GM12864 (cell line): Measurements from ENCODE around the gene FXYD6.

Experiments used
- DNase-seq: peaks from one replicate; pipeline ENCODE4 v3.0.0-alpha.2; 2011; ENCODE audit warnings: low read depth
- H3K4me3 ChIP-seq: 2 replicates; pipeline ENCODE4 v1.5.1; 2011; ENCODE audit warnings: mild to moderate bottlenecking, low read depth, low read length, control low read depth
- CTCF ChIP-seq: IDR thresholded peaks from 2 replicates; pipeline ENCODE4 v1.5.1; 2011; ENCODE audit warnings: low read depth, mild to moderate bottlenecking, moderate library complexity, low read length, control low read depth, inconsistent platforms; ENCODE audit errors: missing control alignments

The FXYD6 gene

GRCh38 chr11:117879516-117880480, 3.3 kb upstream of the FXYD6 start:
- no peak overlapping the region for H3K4me3 ChIP-seq
- DNase-seq: no peak
- no peak for TF ChIP-seq CTCF

GRCh38 chr11:117878939-117879475, 2.5 kb upstream of the FXYD6 start:
- H3K4me3 ChIP-seq: no peak overlapping the region
- TF ChIP-seq CTCF: no peak
- no peak for DNase-seq

GRCh38 chr11:117878314-117878938, 2.0 kb upstream of the FXYD6 start:
- TF ChIP-seq CTCF: no peak
- DNase-seq: no peak
- H3K4me3 ChIP-seq: no peak overlapping the region

- no peak for DNase-seq
- no peak overlapping the region for H3K4me3 ChIP-seq
- TF ChIP-seq CTCF: no peak
These were observed 794 bp upstream of the FXYD6 start for GRCh38 chr11:117877120-117877784.

- no peak overlapping the region for H3K4me3 ChIP-seq
- TF ChIP-seq CTCF: no peak
- DNase-seq: no peak
These were observed 458 bp downstream of the FXYD6 start for GRCh38 chr11:117876059-117876340.

- no peak for DNase-seq
- TF ChIP-seq CTCF: no peak
- H3K4me3 ChIP-seq: no peak overlapping the region
These were observed 938 bp downstream of the FXYD6 start for GRCh38 chr11:117875382-117876058.
